ENCODE data around the gene PARD6A. TPM values are rescaled to one million over a fixed set of nuclear protein-coding genes. Genes with fewer than 3 reads are reported as not detected.

PARD6A gene
- total RNA-seq, 4 donors from 2014 or later = 11.3 to 22.8 (median 16.0) TPM

DNA sequence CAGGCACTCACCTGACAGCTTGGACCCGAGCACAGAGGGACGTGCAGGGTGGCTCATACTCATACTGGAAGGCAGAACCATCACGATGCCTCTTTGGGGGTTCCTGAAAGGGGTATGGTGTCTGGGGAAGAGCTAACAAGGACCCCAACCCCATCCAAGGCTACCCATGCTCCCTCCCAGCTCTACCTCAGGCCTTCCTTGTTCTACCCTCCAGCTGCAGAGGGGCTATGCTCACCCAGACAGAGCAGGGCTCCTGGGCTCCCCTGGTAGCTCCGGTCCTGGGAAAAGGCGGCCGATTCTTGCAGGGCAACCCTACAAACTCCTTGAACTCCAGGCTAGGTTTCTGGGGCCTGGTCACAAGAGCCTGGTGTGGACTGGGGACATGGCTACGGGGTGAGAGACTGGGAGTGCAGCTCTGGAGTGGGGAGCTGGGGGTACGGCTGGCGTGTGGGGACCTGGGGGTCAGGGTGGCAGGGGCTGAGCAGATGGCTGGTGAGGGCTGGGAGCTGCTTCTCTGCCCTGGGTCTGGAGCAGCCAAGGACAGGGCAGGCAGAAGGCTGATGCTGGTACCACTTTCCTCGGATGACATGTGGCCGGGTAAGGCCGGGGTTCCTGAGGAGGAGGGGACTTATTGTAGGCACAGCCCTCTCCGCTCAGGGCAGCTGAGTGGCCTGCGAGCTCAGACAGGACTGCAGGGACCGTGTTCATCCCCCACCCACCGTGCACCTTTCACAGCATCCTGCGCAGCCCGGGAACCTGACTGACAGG lies 2.8 kb upstream of the PARD6A start:
- Histone ChIP-seq H3K36me3 (peaks cover 0 to 32% (median 25%) of the 10 kb centered on the region in 4 donors), H3K9me3 (no peaks in the 10 kb centered on the region), H3K27ac (replicated peaks in 1 of 4) (no peak overlapping the region), H3K4me1 (peaks cover 24 to 48% (median 38%) of the 10 kb centered on the region in 4 donors), H3K4me3 (no peak overlapping the region), H3K27me3 (peaks cover 0 to 22% (median 20%) of the 10 kb centered on the region in 4 donors)
- DNase-seq (ENCODE audit: extremely low spot score) = no peak
- intact Hi-C loops (cut with DNase I) = no loop called here
- 91% methylated on average over 17 of the region's 18 CpGs for WGBS
- TF ChIP-seq EP300 (IDR thresholded peaks at IDR 0.05) (no peak), POLR2AphosphoS5 (IDR thresholded peaks at IDR 0.05) (no peak), POLR2A (IDR thresholded peaks at IDR 0.05; ENCODE audit: low read depth) (no peak)

DNA sequence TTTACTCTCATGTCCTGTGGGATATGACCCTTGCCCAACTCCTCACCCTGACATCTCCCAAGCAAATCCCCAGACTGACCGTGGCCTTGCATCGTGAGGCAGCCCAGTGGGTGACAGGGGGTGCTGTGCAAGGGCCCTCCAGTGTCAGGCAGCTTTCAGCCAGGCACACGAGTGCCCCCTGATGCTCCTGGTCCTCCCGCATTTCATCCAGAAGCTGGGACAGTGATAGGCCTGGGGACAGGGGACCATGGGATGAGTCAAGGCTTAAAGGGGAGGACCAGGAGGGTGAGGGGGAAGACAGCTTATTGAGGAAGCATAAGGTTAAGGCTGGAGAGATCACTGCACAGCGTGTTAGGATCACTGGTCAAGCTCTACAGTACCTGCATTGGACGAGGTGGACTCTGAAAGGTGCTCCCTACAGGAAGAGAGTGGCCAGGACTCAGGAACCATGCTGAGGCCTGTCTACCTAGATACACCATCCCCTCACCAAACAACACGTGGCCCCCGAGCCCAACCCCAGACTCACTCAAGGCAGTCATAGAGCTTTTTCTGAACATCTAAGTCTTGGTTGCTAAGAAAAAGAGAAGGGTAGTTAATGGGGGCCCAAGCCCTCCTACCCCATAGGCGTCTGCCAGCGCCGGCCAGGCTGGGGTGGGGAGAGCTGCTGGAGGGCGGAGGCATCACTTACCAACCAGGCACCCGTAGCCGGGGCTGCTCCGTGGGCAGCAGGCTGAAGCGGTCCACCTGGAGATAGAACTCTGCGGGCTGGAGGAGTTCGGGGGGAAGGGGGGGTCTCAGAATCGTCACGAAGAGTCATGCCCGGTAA lies 1.7 kb upstream of the PARD6A start:
- 56% methylated on average over 13 of the region's 21 CpGs for WGBS
- intact Hi-C loops (cut with DNase I) = no loop called here
- peak overlapping the region in 1 of 4 donors; percentile 95 for H3K27ac ChIP-seq (replicated peaks in 1 of 4)

DNA sequence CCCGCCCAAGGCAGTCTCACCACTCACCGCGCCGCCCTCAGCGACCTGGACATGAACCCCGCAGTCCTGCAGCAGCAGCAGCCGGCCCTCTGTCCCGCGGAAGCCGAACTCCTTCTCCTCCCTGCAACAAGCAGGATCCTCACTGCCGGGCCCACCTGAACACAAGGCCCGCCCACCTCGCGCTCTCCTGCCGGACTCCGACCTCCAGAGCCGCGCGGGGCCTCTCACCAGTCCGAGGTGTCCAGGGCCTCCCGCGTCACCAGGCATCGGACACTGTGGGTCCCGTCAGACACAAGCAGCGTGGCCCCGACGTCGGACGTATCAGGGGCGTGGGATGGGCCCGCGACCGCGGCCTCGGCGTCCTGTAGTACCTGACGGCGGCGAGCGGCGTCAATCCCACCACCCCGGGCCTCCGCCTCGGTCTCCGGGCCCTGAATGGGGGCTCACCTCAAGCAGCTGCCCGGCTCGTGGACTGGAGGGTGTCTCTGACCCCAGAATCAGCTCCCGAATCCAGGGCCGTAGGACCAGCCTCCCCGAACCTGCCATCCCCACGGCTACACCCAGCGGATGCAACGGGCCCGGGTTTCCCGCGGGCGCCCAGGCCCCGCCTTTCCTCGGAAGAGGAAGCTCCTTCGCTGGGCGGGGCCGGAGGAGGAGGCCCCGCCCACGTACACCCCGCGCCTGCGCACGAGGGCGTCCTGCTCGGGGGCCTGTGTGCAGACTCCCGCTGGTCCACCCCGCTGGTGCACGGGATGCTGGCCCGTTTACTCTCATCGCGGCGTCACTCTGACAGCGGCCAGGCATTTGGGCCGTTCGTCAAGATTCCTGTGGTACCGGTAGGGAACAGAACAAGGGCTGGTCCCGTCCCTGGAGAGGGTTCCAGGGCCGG lies 841 bp upstream of the PARD6A start, which contains the start of gene ACD:
Gene ACD, minus strand, starts transcription at position 586 of the 889 bp plus-strand sequence. Its CDS starts 40 bp downstream, at position 546.
- Histone ChIP-seq H3K27me3 (peaks cover 0 to 3% (median 2%) of the 10 kb centered on the region in 4 donors), H3K36me3 (peaks cover 0 to 50% (median 36%) of the 10 kb centered on the region in 4 donors), H3K4me3 (peak within 1 kb of the TSS; percentile 74 to 96 (median 85)), H3K9me3 (no peaks in the 10 kb centered on the region), H3K4me1 (peaks cover 16 to 36% (median 28%) of the 10 kb centered on the region in 4 donors), H3K27ac (replicated peaks in 1 of 4) (peak within 1 kb of the TSS; percentile 95 to 99 (median 98))
- TF ChIP-seq POLR2A (IDR thresholded peaks at IDR 0.05; ENCODE audit: low read depth) = peak; percentile 65
- no peak for TF ChIP-seq EP300 (IDR thresholded peaks at IDR 0.05)
- TF ChIP-seq POLR2AphosphoS5 (IDR thresholded peaks at IDR 0.05) = peak; percentile 95 to 98
- TF ChIP-seq, protein P1, sequence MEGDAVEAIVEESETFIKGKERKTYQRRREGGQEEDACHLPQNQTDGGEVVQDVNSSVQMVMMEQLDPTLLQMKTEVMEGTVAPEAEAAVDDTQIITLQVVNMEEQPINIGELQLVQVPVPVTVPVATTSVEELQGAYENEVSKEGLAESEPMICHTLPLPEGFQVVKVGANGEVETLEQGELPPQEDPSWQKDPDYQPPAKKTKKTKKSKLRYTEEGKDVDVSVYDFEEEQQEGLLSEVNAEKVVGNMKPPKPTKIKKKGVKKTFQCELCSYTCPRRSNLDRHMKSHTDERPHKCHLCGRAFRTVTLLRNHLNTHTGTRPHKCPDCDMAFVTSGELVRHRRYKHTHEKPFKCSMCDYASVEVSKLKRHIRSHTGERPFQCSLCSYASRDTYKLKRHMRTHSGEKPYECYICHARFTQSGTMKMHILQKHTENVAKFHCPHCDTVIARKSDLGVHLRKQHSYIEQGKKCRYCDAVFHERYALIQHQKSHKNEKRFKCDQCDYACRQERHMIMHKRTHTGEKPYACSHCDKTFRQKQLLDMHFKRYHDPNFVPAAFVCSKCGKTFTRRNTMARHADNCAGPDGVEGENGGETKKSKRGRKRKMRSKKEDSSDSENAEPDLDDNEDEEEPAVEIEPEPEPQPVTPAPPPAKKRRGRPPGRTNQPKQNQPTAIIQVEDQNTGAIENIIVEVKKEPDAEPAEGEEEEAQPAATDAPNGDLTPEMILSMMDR (IDR thresholded peaks at IDR 0.05) = peak in 1 of 3 experiments; percentile 25
- intact Hi-C loops (cut with DNase I) = loop anchor here (5.0 kb wide), 1 partner anchor 147 kb away; the partner anchor contains the start of genes RANBP10 and TSNAXIP1
- WGBS = under 1% methylated on average over 19 of the region's 83 CpGs
- peak; percentile 97 for DNase-seq (ENCODE audit: extremely low spot score)

More for the DNA sequence above, 1.7 kb upstream of the PARD6A start:
- peaks cover 0 to 43% (median 35%) of the 10 kb centered on the region in 4 donors for H3K36me3 ChIP-seq
- peaks cover 16 to 37% (median 28%) of the 10 kb centered on the region in 4 donors for H3K4me1 ChIP-seq
- TF ChIP-seq POLR2A (IDR thresholded peaks at IDR 0.05; ENCODE audit: low read depth) (no peak), POLR2AphosphoS5 (IDR thresholded peaks at IDR 0.05) (no peak), EP300 (IDR thresholded peaks at IDR 0.05) (no peak)
- TF ChIP-seq, protein P1 (IDR thresholded peaks at IDR 0.05) = no peak
- H3K27me3 ChIP-seq = peaks cover 0 to 11% (median 10%) of the 10 kb centered on the region in 4 donors
- H3K4me3 ChIP-seq = peak overlapping the region; percentile 74 to 96 (median 85)
- DNase-seq (ENCODE audit: extremely low spot score) = no peak
- no peaks in the 10 kb centered on the region for H3K9me3 ChIP-seq

DNA sequence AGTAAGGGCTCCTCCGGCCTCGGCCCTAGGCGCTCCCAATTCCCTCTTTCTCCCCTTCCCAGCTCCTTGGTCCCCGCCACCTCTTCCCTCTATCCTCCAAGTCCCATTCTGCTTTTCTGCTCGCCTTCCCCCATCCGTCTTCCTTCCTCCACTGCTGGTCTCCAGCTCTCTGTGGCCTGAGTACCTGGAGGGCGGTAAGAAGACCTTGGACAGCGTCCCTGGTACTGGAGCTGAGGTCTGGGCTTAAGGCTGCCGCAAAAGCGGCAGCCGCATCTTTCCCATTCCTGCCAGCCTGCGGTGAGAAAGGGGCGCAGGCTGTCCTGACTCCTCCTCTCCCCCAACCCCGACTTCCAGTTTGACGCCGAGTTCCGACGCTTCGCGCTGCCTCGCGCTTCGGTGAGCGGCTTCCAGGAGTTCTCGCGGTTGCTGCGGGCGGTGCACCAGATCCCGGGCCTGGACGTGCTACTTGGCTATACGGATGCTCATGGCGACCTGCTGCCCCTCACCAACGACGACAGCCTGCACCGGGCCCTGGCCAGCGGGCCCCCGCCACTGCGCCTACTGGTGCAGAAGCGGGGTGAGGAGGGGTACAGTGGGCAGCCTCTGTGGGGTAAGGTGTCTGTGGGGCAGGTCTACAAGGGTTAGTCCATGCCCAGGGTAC lies 471 bp downstream of the PARD6A start:
- Histone ChIP-seq H3K4me1 (peaks cover 26 to 49% (median 41%) of the 10 kb centered on the region in 4 donors), H3K4me3 (peak overlapping the region; percentile 74 to 96 (median 85)), H3K36me3 (peaks cover 0 to 53% (median 36%) of the 10 kb centered on the region in 4 donors), H3K27me3 (no peaks in the 10 kb centered on the region), H3K9me3 (no peaks in the 10 kb centered on the region), H3K27ac (replicated peaks in 1 of 4) (peak overlapping the region; percentile 95 to 99 (median 98))
- TF ChIP-seq EP300 (IDR thresholded peaks at IDR 0.05) = no peak
- TF ChIP-seq, protein P1 (IDR thresholded peaks at IDR 0.05) = peak in 1 of 3 experiments; percentile 1
- 12% methylated on average over 35 of the region's 39 CpGs for WGBS
- DNase-seq (ENCODE audit: extremely low spot score) = no peak
- intact Hi-C loops (cut with DNase I) = loop anchor here (5.0 kb wide), 1 partner anchor 146 kb away; the partner anchor contains the start of genes RANBP10 and TSNAXIP1
